GM23338 (cell line): ENCODE measurements around the gene PLN. TPM values are rescaled to one million over a fixed set of nuclear protein-coding genes. Genes with fewer than 3 reads are reported as not detected.

Experiments
- ATAC-seq: fragments of 200-7000 bp; cut with Tn5 transposase; 3 replicates; pipeline ENCODE4 v1.9.1; 2020
- DNase-seq: peaks from one replicate; pipeline ENCODE4 v3.0.0-alpha.2; 2015; ENCODE audit warnings: low spot score
- H2AFZ ChIP-seq: fragments of 200-600 bp; sonication (generic); 2 replicates; pipeline ENCODE4 v1.8.0; 2016; ENCODE audit warnings: antibody characterized with exemption, mild to moderate bottlenecking, moderate library complexity
- H3F3A ChIP-seq: fragments of 200-600 bp; sonication (generic); replicated peaks from 2 replicates; pipeline ENCODE4 v1.8.0; 2017; ENCODE audit warnings: antibody characterized with exemption, mixed run types, low read depth
- H3K27ac ChIP-seq: fragments of 200-600 bp; sonication (generic); 2 replicates; pipeline ENCODE4 v1.6.1; 2016; ENCODE audit warnings: low read depth
- H3K27me3 ChIP-seq: fragments of 200-600 bp; sonication (generic); 2 replicates; pipeline ENCODE4 v1.8.0; 2016; ENCODE audit warnings: mild to moderate bottlenecking, mixed run types, moderate library complexity; ENCODE audit not compliant: insufficient read depth
- H3K36me3 ChIP-seq: fragments of 200-600 bp; sonication (generic); 2 replicates; pipeline ENCODE4 v1.8.0; 2016; ENCODE audit warnings: mild to moderate bottlenecking; ENCODE audit not compliant: insufficient read depth
- H3K4me1 ChIP-seq: fragments of 200-600 bp; sonication (generic); 2 replicates; pipeline ENCODE4 v1.8.0; 2016; ENCODE audit warnings: mild to moderate bottlenecking, moderate library complexity; ENCODE audit not compliant: insufficient read depth
- H3K4me2 ChIP-seq: fragments of 200-600 bp; sonication (generic); 2 replicates; pipeline ENCODE4 v1.7.1; 2017; ENCODE audit warnings: mixed run types
- H3K4me3 ChIP-seq: fragments of 200-600 bp; sonication (generic); 2 replicates; pipeline ENCODE4 v1.6.1; 2016; ENCODE audit warnings: mixed run types
- H3K79me2 ChIP-seq: fragments of 200-600 bp; sonication (generic); replicated peaks from 2 replicates; pipeline ENCODE4 v1.8.0; 2017; ENCODE audit warnings: mild to moderate bottlenecking; ENCODE audit not compliant: insufficient read depth
- H3K9me2 ChIP-seq: fragments of 200-600 bp; sonication (generic); 2 replicates; pipeline ENCODE4 v1.8.0; 2017; ENCODE audit not compliant: insufficient read depth
- H4K20me1 ChIP-seq: fragments of 200-600 bp; sonication (generic); replicated peaks from 2 replicates; pipeline ENCODE4 v1.8.0; 2017; ENCODE audit warnings: mild to moderate bottlenecking; ENCODE audit not compliant: insufficient read depth
- H3K27ac Mint-ChIP-seq: 2 replicates; pipeline ENCODE4 v1.8.0; 2020; ENCODE audit warnings: inconsistent platforms, mild to moderate bottlenecking, moderate library complexity, mixed read lengths
- H3K27me3 Mint-ChIP-seq: 3 replicates; pipeline ENCODE4 v1.8.0; 2022; ENCODE audit warnings: low read depth, mild to moderate bottlenecking, moderate library complexity, mixed read lengths, inconsistent platforms; ENCODE audit not compliant: insufficient read depth, poor library complexity
- H3K36me3 Mint-ChIP-seq: 3 replicates; pipeline ENCODE4 v1.8.0; 2021; ENCODE audit warnings: low read depth, mild to moderate bottlenecking, inconsistent platforms, moderate library complexity, mixed read lengths
- H3K4me1 Mint-ChIP-seq: 3 replicates; pipeline ENCODE4 v1.8.0; 2020; ENCODE audit warnings: mild to moderate bottlenecking, inconsistent platforms, mixed read lengths
- H3K4me3 Mint-ChIP-seq: 3 replicates; pipeline ENCODE4 v1.8.0; 2021; ENCODE audit warnings: moderate library complexity, mild to moderate bottlenecking, inconsistent platforms, mixed read lengths
- H3K9me3 Mint-ChIP-seq: 3 replicates; pipeline ENCODE4 v1.8.0; 2020; ENCODE audit warnings: moderate library complexity, mild to moderate bottlenecking, inconsistent platforms, mixed read lengths
- CREB1 ChIP-seq: fragments of 250-450 bp; sonication (Bioruptor Pico); IDR thresholded peaks from 2 replicates; pipeline ENCODE4 v1.5.0; 2020; ENCODE audit warnings: low read depth, mild to moderate bottlenecking, moderate library complexity
- CTCF ChIP-seq, 2 experiments: fragments of 200-600 bp in 1 of 2; sonication (generic) in 1 of 2; conservative IDR thresholded peaks; 2 replicates each; pipeline versions ENCODE4 v1.5.1 to v1.6.1; 2016 to 2017; ENCODE audit warnings: antibody characterized with exemption in 2 of 2, low read depth in 2 of 2, mild to moderate bottlenecking in 2 of 2, moderate library complexity in 1 of 2
- EZH2 ChIP-seq: fragments of 200-600 bp; sonication (generic); IDR thresholded peaks from one replicate; pipeline ENCODE4 v1.8.0; 2017; ENCODE audit warnings: antibody characterized with exemption, mild to moderate bottlenecking, low read depth; ENCODE audit not compliant: unreplicated experiment
- EZH2phosphoT487 ChIP-seq: fragments of 200-600 bp; sonication (generic); IDR thresholded peaks from one replicate; pipeline ENCODE4 v1.8.1; 2018; ENCODE audit warnings: antibody characterized with exemption; ENCODE audit not compliant: unreplicated experiment
- NANOG ChIP-seq: IDR thresholded peaks from 2 replicates; pipeline ENCODE4 v1.6.1; 2016; ENCODE audit warnings: antibody characterized with exemption, borderline replicate concordance
- POLR2AphosphoS5 ChIP-seq: IDR thresholded peaks from 2 replicates; pipeline ENCODE4 v1.6.1; 2016; ENCODE audit warnings: antibody characterized with exemption, low read depth
- REST ChIP-seq: IDR thresholded peaks from one replicate; pipeline ENCODE4 v1.6.1; 2018; ENCODE audit warnings: antibody characterized with exemption; ENCODE audit not compliant: unreplicated experiment
- STAT1 ChIP-seq: IDR thresholded peaks from one replicate; pipeline ENCODE4 v1.6.1; 2016; ENCODE audit warnings: antibody characterized with exemption; ENCODE audit not compliant: unreplicated experiment
- polyA plus RNA-seq: library from polyadenylated mRNA; unstranded; fragments of >200 nt; fragmentation: Nextera tagmentation; extraction: Ambion mirVana; gene quantifications from 2 replicates; pipeline ENCODE4 v1.2.1, GENCODE V29; 2016
- total RNA-seq: library from RNA; depleted of rRNA; stranded (reverse); fragments of >200 nt; shearing (Covaris generic); gene quantifications from 2 replicates; pipeline ENCODE4 v1.2.3, GENCODE V29; 2014
- TF ChIP-seq, protein P1 (sequence below): IDR thresholded peaks from 2 replicates; pipeline ENCODE4 v1.6.1; 2016; ENCODE audit warnings: antibody characterized with exemption

Gene PLN
- total and polyA plus RNA-seq, 2 experiments from 2014 or later: 0.10 TPM; not detected in 1

DNA sequence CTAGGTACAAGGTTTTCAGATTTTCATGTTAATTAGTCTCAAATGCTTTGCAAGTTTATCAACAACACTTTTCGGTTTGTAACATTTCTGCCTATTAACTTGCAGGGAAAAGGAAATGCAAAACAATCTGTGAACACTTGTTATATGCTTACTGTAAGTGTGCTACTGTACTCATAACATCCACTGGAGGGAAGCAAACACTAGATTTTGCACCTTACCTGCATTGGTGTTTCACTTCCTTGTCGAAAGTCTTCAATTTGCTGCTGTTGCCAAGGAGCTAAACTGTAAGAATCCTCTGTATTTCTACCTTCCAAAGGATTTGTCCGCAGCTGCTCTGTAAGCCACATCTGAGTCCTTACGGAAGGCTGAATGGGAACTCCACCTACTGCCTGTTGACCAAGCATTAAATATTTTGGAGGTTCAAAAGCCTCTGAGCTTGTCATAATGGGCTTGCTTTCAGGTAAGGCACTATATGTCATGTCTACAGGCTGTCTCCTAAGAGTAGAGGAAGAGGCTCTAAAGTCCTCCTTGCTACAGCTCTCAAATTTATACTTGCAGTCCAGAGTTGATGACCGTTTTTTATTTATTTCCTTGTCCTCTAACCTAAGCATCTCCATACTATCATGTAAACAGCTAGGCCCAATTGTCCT, 17.3 kb downstream of the PLN start:
- H3K27ac ChIP-seq: no peak overlapping the region
- H4K20me1 ChIP-seq: no peaks in the 10 kb centered on the region
- H3K27me3 ChIP-seq: no peaks in the 10 kb centered on the region
- DNase-seq (peak; percentile 79), ATAC-seq (peak; percentile 92)
- Mint-ChIP-seq H3K27me3 (no peaks in the 10 kb centered on the region), H3K9me3 (no peaks in the 10 kb centered on the region), H3K4me1 (peaks cover 7% of the 10 kb centered on the region; the same call in 2 of the 3 replicates), H3K27ac (no peak overlapping the region; the same call in 1 of the 2 replicates), H3K4me3 (no peak overlapping the region), H3K36me3 (no peaks in the 10 kb centered on the region)
- no peak overlapping the region for H3K4me3 ChIP-seq
- no peaks in the 10 kb centered on the region for H3F3A ChIP-seq
- no peak overlapping the region for H2AFZ ChIP-seq
- H3K36me3 ChIP-seq: no peaks in the 10 kb centered on the region
- peaks cover 8% of the 10 kb centered on the region; the same call in 1 of the 2 replicates for H3K4me1 ChIP-seq
- no peaks in the 10 kb centered on the region for H3K79me2 ChIP-seq
- no peaks in the 10 kb centered on the region for H3K9me2 ChIP-seq
- H3K4me2 ChIP-seq: no peak overlapping the region
- TF ChIP-seq EZH2: no peak
- no peak for TF ChIP-seq STAT1
- TF ChIP-seq CTCF (conservative IDR thresholded peaks at IDR 0.05; ENCODE audit: low read depth in 2 of 2): peak; percentile 74 to 82

- no peak for ATAC-seq
- no peaks in the 10 kb centered on the region for H3K27me3 Mint-ChIP-seq
These were observed 19.9 kb downstream of the PLN start for GRCh38 chr6:118567974-118568373.

More at GRCh38 chr6:118567974-118568373, 19.9 kb downstream of the PLN start:
- peaks cover 7% of the 10 kb centered on the region; the same call in 2 of the 3 replicates for H3K4me1 Mint-ChIP-seq
- no peak overlapping the region for H3K4me3 Mint-ChIP-seq
- Histone ChIP-seq H3K4me1 (peaks cover 8% of the 10 kb centered on the region; the same call in 1 of the 2 replicates), H3K36me3 (no peaks in the 10 kb centered on the region; the same call in 1 of the 2 replicates), H3F3A (no peaks in the 10 kb centered on the region), H3K79me2 (peaks cover 2% of the 10 kb centered on the region; the same call in 1 of the 2 replicates), H4K20me1 (no peaks in the 10 kb centered on the region), H3K4me2 (no peak overlapping the region), H3K4me3 (no peak overlapping the region), H2AFZ (no peak overlapping the region), H3K27me3 (no peaks in the 10 kb centered on the region), H3K9me2 (no peaks in the 10 kb centered on the region), H3K27ac (no peak overlapping the region)
- DNase-seq: no peak
- H3K9me3 Mint-ChIP-seq: peaks cover under 1% of the 10 kb centered on the region; the same call in 2 of the 3 replicates
- TF ChIP-seq CTCF (conservative IDR thresholded peaks at IDR 0.05; ENCODE audit: low read depth in 2 of 2) (no peak), EZH2 (no peak), REST (no peak), NANOG (no peak), EZH2phosphoT487 (no peak), POLR2AphosphoS5 (no peak), CREB1 (CRISPR knock-in tag) (no peak)
- TF ChIP-seq, protein P1, sequence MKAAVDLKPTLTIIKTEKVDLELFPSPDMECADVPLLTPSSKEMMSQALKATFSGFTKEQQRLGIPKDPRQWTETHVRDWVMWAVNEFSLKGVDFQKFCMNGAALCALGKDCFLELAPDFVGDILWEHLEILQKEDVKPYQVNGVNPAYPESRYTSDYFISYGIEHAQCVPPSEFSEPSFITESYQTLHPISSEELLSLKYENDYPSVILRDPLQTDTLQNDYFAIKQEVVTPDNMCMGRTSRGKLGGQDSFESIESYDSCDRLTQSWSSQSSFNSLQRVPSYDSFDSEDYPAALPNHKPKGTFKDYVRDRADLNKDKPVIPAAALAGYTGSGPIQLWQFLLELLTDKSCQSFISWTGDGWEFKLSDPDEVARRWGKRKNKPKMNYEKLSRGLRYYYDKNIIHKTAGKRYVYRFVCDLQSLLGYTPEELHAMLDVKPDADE: no peak
- H3K27ac Mint-ChIP-seq: no peak overlapping the region
- H3K36me3 Mint-ChIP-seq: peaks cover under 1% of the 10 kb centered on the region; the same call in 2 of the 3 replicates
